MM.1S (cell line): ENCODE results near the gene XCL2.
"Not testable (repeated sequence)": the region's sequence is repeated elsewhere in the genome, so short reads cannot be mapped to it uniquely, and the experiment has no call there.

Experiments
- DNase-seq: peaks from one replicate; pipeline ENCODE4 v3.0.0-alpha.2; 2015
- H2AFZ ChIP-seq: fragments of 300-600 bp; sonication (generic); 2 replicates; pipeline ENCODE4 v1.6.0; 2016; ENCODE audit warnings: antibody characterized with exemption, low read length
- H3F3A ChIP-seq: fragments of 300-600 bp; sonication (generic); 2 replicates; pipeline ENCODE4 v1.6.1; 2016; ENCODE audit warnings: mild to moderate bottlenecking, antibody characterized with exemption, low read length, moderate library complexity, mixed read lengths; ENCODE audit not compliant: insufficient read depth
- H3K27ac ChIP-seq: fragments of 300-600 bp; sonication (generic); 2 replicates; pipeline ENCODE4 v1.5.1; 2016; ENCODE audit warnings: mild to moderate bottlenecking, low read length
- H3K27me3 ChIP-seq: fragments of 300-600 bp; sonication (generic); replicated peaks from 2 replicates; pipeline ENCODE4 v1.6.0; 2016; ENCODE audit warnings: low read length; ENCODE audit not compliant: insufficient read depth
- H3K36me3 ChIP-seq: fragments of 300-600 bp; sonication (generic); replicated peaks from 2 replicates; pipeline ENCODE4 v1.6.1; 2016; ENCODE audit warnings: mild to moderate bottlenecking, low read length, mixed read lengths; ENCODE audit not compliant: insufficient read depth
- H3K4me1 ChIP-seq: fragments of 300-600 bp; sonication (generic); 2 replicates; pipeline ENCODE4 v1.6.1; 2016; ENCODE audit warnings: low read length, mixed read lengths
- H3K4me2 ChIP-seq: fragments of 300-600 bp; sonication (generic); 2 replicates; pipeline ENCODE4 v1.6.0; 2016; ENCODE audit warnings: low read depth, low read length
- H3K4me3 ChIP-seq: fragments of 300-600 bp; sonication (generic); 2 replicates; pipeline ENCODE4 v1.5.1; 2016; ENCODE audit warnings: low read length, mixed read lengths
- H3K79me2 ChIP-seq: fragments of 300-600 bp; sonication (generic); 2 replicates; pipeline ENCODE4 v1.6.1; 2016; ENCODE audit warnings: mixed run types, low read length, mixed read lengths
- H3K9ac ChIP-seq: fragments of 300-600 bp; sonication (generic); 2 replicates; pipeline ENCODE4 v1.6.1; 2016; ENCODE audit warnings: low read length, mixed read lengths
- H3K9me2 ChIP-seq: fragments of 300-600 bp; sonication (generic); replicated peaks from 2 replicates; pipeline ENCODE4 v1.6.1; 2016; ENCODE audit warnings: mild to moderate bottlenecking, low read length, mixed read lengths; ENCODE audit not compliant: insufficient read depth
- H3K9me3 ChIP-seq: fragments of 300-600 bp; sonication (generic); replicated peaks from 2 replicates; pipeline ENCODE4 v1.6.1; 2016; ENCODE audit warnings: mild to moderate bottlenecking, low read length, mixed read lengths; ENCODE audit not compliant: insufficient read depth
- H4K20me1 ChIP-seq: fragments of 300-600 bp; sonication (generic); 2 replicates; pipeline ENCODE4 v1.6.1; 2016; ENCODE audit warnings: mild to moderate bottlenecking, low read length, moderate library complexity, mixed read lengths; ENCODE audit not compliant: insufficient read depth
- CTCF ChIP-seq: fragments of 300-600 bp; sonication (generic); IDR thresholded peaks from 2 replicates; pipeline ENCODE4 v1.5.1; 2016; ENCODE audit warnings: antibody characterized with exemption, low read length, mixed read lengths
- EZH2 ChIP-seq: fragments of 300-600 bp; sonication (generic); optimal IDR thresholded peaks from 2 replicates; pipeline ENCODE3; 2017; ENCODE audit warnings: low read depth, mild to moderate bottlenecking, antibody characterized with exemption, low read length, mixed read lengths
- EZH2phosphoT487 ChIP-seq: fragments of 300-600 bp; sonication (generic); IDR thresholded peaks from 2 replicates; pipeline ENCODE4 v1.6.1; 2018; ENCODE audit warnings: antibody characterized with exemption, low read length

XCL2 gene

GRCh38 chr1:168552961-168553360 is 9.2 kb upstream of the XCL2 start:
- no peak for TF ChIP-seq EZH2phosphoT487
- no peak for TF ChIP-seq CTCF
- TF ChIP-seq EZH2 = no peak
- Histone ChIP-seq H3K4me1 (no peaks in the 10 kb centered on the region), H3K79me2 (no peaks in the 10 kb centered on the region), H4K20me1 (no peaks in the 10 kb centered on the region), H3K27me3 (no peaks in the 10 kb centered on the region), H3K9me2 (no peaks in the 10 kb centered on the region), H3K4me2 (no peak overlapping the region), H3K27ac (no peak overlapping the region), H2AFZ (no peak overlapping the region), H3F3A (no peaks in the 10 kb centered on the region), H3K36me3 (no peaks in the 10 kb centered on the region), H3K4me3 (no peak overlapping the region), H3K9me3 (no peaks in the 10 kb centered on the region), H3K9ac (no peak overlapping the region)
- DNase-seq = no peak

- H3K27ac ChIP-seq = no peak overlapping the region
- H3K9me2 ChIP-seq = no peaks in the 10 kb centered on the region
- no peaks in the 10 kb centered on the region for H4K20me1 ChIP-seq
- H3K79me2 ChIP-seq = no peaks in the 10 kb centered on the region
- DNase-seq = no peak
- no peak overlapping the region for H2AFZ ChIP-seq
- H3F3A ChIP-seq = no peaks in the 10 kb centered on the region
- TF ChIP-seq EZH2phosphoT487 = no peak
- no peak for TF ChIP-seq CTCF
- TF ChIP-seq EZH2 = no peak
- no peaks in the 10 kb centered on the region for H3K27me3 ChIP-seq
- H3K4me3 ChIP-seq = no peak overlapping the region
- H3K9me3 ChIP-seq = no peaks in the 10 kb centered on the region
- H3K4me1 ChIP-seq = no peaks in the 10 kb centered on the region
- H3K4me2 ChIP-seq = no peak overlapping the region
- H3K36me3 ChIP-seq = no peaks in the 10 kb centered on the region
- H3K9ac ChIP-seq = no peak overlapping the region
Observed at GRCh38 chr1:168551688-168552087, 7.9 kb upstream of the XCL2 start.

GRCh38 chr1:168550971-168551370 is 7.2 kb upstream of the XCL2 start:
- H4K20me1 ChIP-seq = no peaks in the 10 kb centered on the region
- no peak overlapping the region for H3K4me3 ChIP-seq
- TF ChIP-seq EZH2 (no peak), EZH2phosphoT487 (no peak), CTCF (no peak)
- no peaks in the 10 kb centered on the region for H3K27me3 ChIP-seq
- H2AFZ ChIP-seq = no peak overlapping the region
- no peaks in the 10 kb centered on the region for H3K9me3 ChIP-seq
- DNase-seq = no peak
- no peaks in the 10 kb centered on the region for H3K36me3 ChIP-seq
- H3K4me1 ChIP-seq = no peaks in the 10 kb centered on the region
- no peak overlapping the region for H3K27ac ChIP-seq
- no peak overlapping the region for H3K9ac ChIP-seq
- no peaks in the 10 kb centered on the region for H3F3A ChIP-seq
- no peaks in the 10 kb centered on the region for H3K79me2 ChIP-seq
- H3K9me2 ChIP-seq = no peaks in the 10 kb centered on the region
- no peak overlapping the region for H3K4me2 ChIP-seq

GRCh38 chr1:168546553-168546895 is 2.7 kb upstream of the XCL2 start:
- not testable (repeated sequence) for H4K20me1 ChIP-seq, H3K4me2 ChIP-seq, H3K36me3 ChIP-seq, H3K79me2 ChIP-seq, H3K9ac ChIP-seq, H3K9me2 ChIP-seq, H2AFZ ChIP-seq, H3K4me1 ChIP-seq, DNase-seq, H3K27me3 ChIP-seq, H3K27ac ChIP-seq, H3F3A ChIP-seq, H3K9me3 ChIP-seq, H3K4me3 ChIP-seq
